Cardiac fibroblast (primary cell): ENCODE results near the gene IL36A.

ENCODE experiments used
- DNase-seq, 2 donors: peaks; one replicate each; pipeline versions ENCODE4 v3.0.0 to v3.0.0-alpha.2; 2010; ENCODE audit warnings: low read depth in 2 of 2
- H3K4me3 ChIP-seq, 2 donors: replicated peaks in 1 of 2; 1 replicate in 1 of 2; 2 replicates in 1 of 2; pipeline ENCODE4 v1.5.1; 2011; ENCODE audit warnings: low read depth in 2 of 2, low read length in 2 of 2, mild to moderate bottlenecking in 2 of 2, moderate library complexity in 1 of 2
- TF ChIP-seq, protein P1 (sequence below): IDR thresholded peaks from one replicate; pipeline ENCODE4 v1.5.1; 2011; ENCODE audit warnings: low read depth, mild to moderate bottlenecking, low read length, inconsistent platforms

The IL36A gene

GRCh38 chr2:113012436-113013335, 7.4 kb downstream of the IL36A start:
- H3K4me3 ChIP-seq: no peak overlapping the region
- TF ChIP-seq, protein P1, sequence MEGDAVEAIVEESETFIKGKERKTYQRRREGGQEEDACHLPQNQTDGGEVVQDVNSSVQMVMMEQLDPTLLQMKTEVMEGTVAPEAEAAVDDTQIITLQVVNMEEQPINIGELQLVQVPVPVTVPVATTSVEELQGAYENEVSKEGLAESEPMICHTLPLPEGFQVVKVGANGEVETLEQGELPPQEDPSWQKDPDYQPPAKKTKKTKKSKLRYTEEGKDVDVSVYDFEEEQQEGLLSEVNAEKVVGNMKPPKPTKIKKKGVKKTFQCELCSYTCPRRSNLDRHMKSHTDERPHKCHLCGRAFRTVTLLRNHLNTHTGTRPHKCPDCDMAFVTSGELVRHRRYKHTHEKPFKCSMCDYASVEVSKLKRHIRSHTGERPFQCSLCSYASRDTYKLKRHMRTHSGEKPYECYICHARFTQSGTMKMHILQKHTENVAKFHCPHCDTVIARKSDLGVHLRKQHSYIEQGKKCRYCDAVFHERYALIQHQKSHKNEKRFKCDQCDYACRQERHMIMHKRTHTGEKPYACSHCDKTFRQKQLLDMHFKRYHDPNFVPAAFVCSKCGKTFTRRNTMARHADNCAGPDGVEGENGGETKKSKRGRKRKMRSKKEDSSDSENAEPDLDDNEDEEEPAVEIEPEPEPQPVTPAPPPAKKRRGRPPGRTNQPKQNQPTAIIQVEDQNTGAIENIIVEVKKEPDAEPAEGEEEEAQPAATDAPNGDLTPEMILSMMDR: no peak
- DNase-seq: peak; percentile 8 to 55

- H3K4me3 ChIP-seq: no peak overlapping the region
- DNase-seq: no peak
- TF ChIP-seq, protein P1: no peak
Observed at GRCh38 chr2:113013336-113013661, 8.0 kb downstream of the IL36A start.

- no peak for DNase-seq
- TF ChIP-seq, protein P1: no peak
- H3K4me3 ChIP-seq: no peak overlapping the region
Observed at GRCh38 chr2:113014067-113014466, 8.8 kb downstream of the IL36A start.

DNA sequence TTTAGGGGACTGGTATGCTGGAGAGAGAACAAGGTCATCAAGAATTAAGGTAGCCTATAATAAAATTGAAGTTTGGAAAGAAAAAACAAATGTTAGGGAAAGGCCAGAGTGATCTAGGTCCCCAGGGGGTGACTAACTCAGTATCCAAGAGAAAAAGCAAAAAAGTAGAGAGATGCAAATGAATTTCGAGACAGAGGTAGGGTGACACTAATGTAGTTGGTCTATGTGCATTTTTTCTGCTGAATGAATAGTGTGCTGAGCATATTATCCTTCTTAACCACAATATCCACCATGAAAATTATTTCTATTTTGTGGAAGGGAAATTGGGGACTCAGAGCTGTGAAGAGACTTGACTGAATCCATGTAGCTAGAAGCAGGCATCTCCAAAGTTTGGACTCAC, 9.8 kb downstream of the IL36A start:
- TF ChIP-seq, protein P1: no peak
- DNase-seq: no peak
- no peak overlapping the region for H3K4me3 ChIP-seq

- DNase-seq: no peak
- no peak overlapping the region for H3K4me3 ChIP-seq
- TF ChIP-seq, protein P1: no peak
Observed at GRCh38 chr2:113015655-113016054, 10.4 kb downstream of the IL36A start.

DNA sequence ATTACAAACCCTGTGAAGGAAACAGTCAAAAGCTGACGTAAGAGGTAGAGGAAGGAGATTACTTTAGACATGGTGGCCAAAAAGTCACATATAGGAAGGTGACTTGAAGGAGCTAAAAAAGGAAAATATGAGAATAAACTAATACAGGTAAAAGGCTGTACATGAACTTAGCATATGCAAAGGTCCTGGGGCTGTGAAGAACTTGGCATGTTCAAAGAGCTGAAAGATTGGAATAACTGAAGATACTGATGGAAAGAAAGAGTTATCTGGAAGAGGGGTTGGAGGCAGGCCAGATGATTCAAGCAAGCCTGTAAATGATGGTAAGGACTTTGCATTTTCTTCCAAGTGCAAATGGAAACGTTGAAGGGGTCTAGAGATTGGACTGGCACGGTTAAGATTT, 13.2 kb downstream of the IL36A start:
- H3K4me3 ChIP-seq: no peak overlapping the region
- no peak for DNase-seq
- TF ChIP-seq, protein P1: no peak
